ENCODE results near the gene CSDE1. TPM values are rescaled to one million over a fixed set of nuclear protein-coding genes. Genes with fewer than 3 reads are reported as not detected.
"Not testable (repeated sequence)": the region's sequence is repeated elsewhere in the genome, so short reads cannot be mapped to it uniquely, and the experiment has no call there.

Gene CSDE1
- total RNA-seq: 606 and 628 TPM in 2 replicates
- long read RNA-seq, full-length matches to known transcripts: 3,587 of 4,047 reads
- long read RNA-seq, partial matches to known transcripts: 262 of 4,047 reads
- long read RNA-seq, other reads (novel, unspliced or antisense): 198 of 4,047 reads

DNA sequence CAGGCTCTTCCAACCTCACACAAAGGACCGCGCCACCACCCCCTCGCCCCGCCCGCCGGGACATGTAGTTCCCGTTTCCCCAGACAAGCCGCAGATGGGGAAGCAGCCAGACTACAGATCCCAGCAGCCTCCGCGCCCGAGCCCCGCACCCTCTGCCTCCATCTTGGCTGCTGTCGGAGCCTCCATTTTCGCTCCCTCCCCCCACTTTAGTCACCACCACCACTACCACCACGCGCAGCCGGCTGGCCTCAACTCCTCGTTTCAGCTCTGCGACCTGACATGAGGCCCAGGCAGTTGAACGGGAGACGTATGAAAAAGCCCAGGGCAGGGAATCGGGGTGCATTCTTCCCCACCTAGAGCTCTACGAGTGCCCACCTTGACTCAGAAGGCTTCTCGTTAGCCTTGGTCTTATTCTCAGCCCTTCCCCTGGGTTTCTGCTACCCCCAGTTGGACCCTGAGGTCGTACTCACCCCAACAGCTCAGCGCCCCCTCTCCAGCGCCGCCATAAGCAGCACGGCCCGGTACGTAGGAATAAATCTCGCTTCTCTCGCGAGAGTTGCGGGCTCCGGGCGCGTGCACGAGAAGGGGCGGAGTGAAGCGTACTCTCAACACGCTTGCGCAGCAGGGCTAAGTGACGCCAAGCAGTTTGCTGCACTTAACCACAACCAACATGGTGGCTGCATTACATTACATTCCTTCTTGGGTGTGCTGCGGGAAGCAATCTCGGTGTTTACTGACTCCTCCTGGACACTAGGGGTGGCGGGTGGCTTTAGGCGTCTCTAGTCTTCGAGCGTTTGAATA lies at the start of gene CSDE1:
CSDE1 (minus strand) TSS at position 530 of the 801 bp plus-strand sequence. CDS start 18,094 bp downstream, outside the sequence.
- peak within 1 kb of the TSS; percentile 100 for H3K4me3 Mint-ChIP-seq (ENCODE audit: low read depth)
- no peaks in the 10 kb centered on the region for H3K27me3 Mint-ChIP-seq
- TF ChIP-seq, protein P1, sequence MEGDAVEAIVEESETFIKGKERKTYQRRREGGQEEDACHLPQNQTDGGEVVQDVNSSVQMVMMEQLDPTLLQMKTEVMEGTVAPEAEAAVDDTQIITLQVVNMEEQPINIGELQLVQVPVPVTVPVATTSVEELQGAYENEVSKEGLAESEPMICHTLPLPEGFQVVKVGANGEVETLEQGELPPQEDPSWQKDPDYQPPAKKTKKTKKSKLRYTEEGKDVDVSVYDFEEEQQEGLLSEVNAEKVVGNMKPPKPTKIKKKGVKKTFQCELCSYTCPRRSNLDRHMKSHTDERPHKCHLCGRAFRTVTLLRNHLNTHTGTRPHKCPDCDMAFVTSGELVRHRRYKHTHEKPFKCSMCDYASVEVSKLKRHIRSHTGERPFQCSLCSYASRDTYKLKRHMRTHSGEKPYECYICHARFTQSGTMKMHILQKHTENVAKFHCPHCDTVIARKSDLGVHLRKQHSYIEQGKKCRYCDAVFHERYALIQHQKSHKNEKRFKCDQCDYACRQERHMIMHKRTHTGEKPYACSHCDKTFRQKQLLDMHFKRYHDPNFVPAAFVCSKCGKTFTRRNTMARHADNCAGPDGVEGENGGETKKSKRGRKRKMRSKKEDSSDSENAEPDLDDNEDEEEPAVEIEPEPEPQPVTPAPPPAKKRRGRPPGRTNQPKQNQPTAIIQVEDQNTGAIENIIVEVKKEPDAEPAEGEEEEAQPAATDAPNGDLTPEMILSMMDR (IDR thresholded peaks at IDR 0.05; ENCODE audit: unreplicated experiment): peak; percentile 59
- H3K36me3 Mint-ChIP-seq (ENCODE audit: insufficient read depth): peaks cover 8% of the 10 kb centered on the region
- peak; percentile 93 for DNase-seq (ENCODE audit: low spot score, unreplicated experiment)
- peak within 1 kb of the TSS; percentile 100 for H3K27ac Mint-ChIP-seq
- peaks cover 3% of the 10 kb centered on the region for H3K9me3 Mint-ChIP-seq (ENCODE audit: low read depth)
- peaks cover 34% of the 10 kb centered on the region for H3K4me1 Mint-ChIP-seq (ENCODE audit: low read depth)

DNA sequence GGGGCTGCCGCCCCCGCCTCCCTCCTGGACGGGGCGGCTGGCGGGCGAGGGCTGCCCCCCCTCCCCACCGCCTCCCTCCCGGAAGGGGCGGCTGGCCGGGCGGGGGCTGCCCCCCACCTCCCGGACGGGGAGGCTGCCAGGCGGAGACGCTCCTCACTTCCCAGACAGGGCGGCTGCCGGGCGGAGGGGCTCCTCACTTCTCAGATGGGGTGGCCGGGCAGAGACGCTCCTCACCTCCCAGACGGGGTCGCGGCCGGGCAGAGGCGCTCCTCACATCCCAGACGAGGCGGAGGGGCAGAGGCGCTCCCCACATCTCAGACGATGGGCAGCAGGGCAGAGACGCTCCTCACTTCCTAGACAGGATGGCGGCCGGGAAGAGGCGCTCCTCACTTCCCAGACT lies 46.7 kb upstream of the CSDE1 start:
- not testable (repeated sequence) for H3K36me3 Mint-ChIP-seq (ENCODE audit: insufficient read depth); H3K4me1 Mint-ChIP-seq (ENCODE audit: low read depth)

GRCh38 chr1:114803001-114803400 lies 45.2 kb upstream of the CSDE1 start:
- no peak for DNase-seq (ENCODE audit: low spot score, unreplicated experiment)
- TF ChIP-seq, protein P1 (IDR thresholded peaks at IDR 0.05; ENCODE audit: unreplicated experiment): no peak

More for the DNA sequence above, 46.7 kb upstream of the CSDE1 start:
- not testable (repeated sequence) for H3K9me3 Mint-ChIP-seq (ENCODE audit: low read depth); H3K27ac Mint-ChIP-seq; H3K27me3 Mint-ChIP-seq; DNase-seq (ENCODE audit: low spot score, unreplicated experiment); H3K4me3 Mint-ChIP-seq (ENCODE audit: low read depth)

DNA sequence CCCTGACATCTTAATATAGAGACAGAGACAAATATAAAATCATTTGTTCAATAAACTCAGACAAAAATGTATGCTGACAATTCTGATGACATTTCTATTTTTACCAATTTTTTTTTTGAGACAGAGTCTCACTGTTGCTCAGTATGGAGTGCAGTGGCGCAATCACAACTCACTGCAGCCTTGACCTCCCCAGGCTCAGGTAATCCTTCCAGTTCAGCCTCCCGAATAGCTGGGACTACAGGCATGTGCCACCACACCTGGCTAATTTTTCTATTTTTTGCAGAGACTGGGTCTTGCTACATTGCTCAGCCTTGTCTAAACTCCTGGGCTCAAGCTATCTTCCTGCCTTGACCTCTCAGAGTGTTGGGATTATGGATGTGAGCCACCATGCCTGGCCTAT lies 36.3 kb upstream of the CSDE1 start:
- TF ChIP-seq, protein P1 (IDR thresholded peaks at IDR 0.05; ENCODE audit: unreplicated experiment): no peak
- Mint-ChIP-seq H3K4me1 (ENCODE audit: low read depth) (no peaks in the 10 kb centered on the region), H3K9me3 (ENCODE audit: low read depth) (no peaks in the 10 kb centered on the region), H3K27me3 (peaks cover 20% of the 10 kb centered on the region), H3K36me3 (ENCODE audit: insufficient read depth) (no peaks in the 10 kb centered on the region), H3K27ac (no peak overlapping the region), H3K4me3 (ENCODE audit: low read depth) (no peak overlapping the region)
- DNase-seq (ENCODE audit: low spot score, unreplicated experiment): no peak

More at GRCh38 chr1:114803001-114803400, 45.2 kb upstream of the CSDE1 start:
- no peaks in the 10 kb centered on the region for H3K9me3 Mint-ChIP-seq (ENCODE audit: low read depth)
- H3K27me3 Mint-ChIP-seq: peaks cover 12% of the 10 kb centered on the region
- no peak overlapping the region for H3K4me3 Mint-ChIP-seq (ENCODE audit: low read depth)
- no peak overlapping the region for H3K27ac Mint-ChIP-seq
- H3K4me1 Mint-ChIP-seq (ENCODE audit: low read depth): no peaks in the 10 kb centered on the region
- H3K36me3 Mint-ChIP-seq (ENCODE audit: insufficient read depth): no peaks in the 10 kb centered on the region

DNA sequence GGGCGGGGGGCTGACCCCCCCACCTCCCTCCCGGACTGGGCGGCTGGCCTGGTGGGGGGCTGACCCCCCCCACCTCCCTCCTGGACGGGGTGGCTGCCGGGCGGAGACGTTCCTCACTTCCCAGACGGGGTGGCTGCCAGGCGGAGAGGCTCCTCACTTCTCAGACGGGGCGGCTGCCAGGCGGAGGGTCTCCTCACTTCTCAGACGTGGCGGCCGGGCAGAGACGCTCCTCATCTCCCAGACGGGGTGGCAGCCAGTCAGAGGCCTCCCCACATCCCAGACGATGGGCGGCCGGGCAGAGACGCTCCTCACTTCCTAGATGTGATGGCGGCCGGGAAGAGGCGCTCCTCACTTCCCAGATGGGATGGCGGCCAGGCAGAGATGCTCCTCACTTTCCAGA lies 32.8 kb upstream of the CSDE1 start:
- Mint-ChIP-seq H3K27me3 (peaks cover 33% of the 10 kb centered on the region), H3K9me3 (ENCODE audit: low read depth) (peaks cover 10% of the 10 kb centered on the region)
- H3K4me3 Mint-ChIP-seq (ENCODE audit: low read depth); DNase-seq (ENCODE audit: low spot score, unreplicated experiment); H3K4me1 Mint-ChIP-seq (ENCODE audit: low read depth); H3K36me3 Mint-ChIP-seq (ENCODE audit: insufficient read depth); H3K27ac Mint-ChIP-seq: not testable (repeated sequence)

DNA sequence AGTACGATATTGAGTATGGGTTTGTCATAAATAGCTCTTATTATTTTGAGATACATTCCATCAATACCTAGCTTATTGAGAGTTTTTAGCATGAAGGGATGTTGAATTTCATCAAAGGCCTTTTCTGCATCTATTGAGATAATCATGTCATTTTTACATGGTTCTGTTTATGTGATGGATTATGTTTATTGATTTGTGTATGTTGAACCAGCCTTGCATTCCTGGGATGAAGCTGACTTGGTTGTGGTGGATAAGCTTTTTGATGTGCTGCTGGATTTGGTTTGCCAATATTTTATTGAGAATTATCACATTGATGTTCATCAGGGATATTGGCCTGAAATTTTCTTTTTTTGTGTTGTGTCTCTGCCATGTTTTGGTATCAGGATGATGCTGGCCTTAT lies 28.7 kb upstream of the CSDE1 start:
- DNase-seq (ENCODE audit: low spot score, unreplicated experiment); H3K4me1 Mint-ChIP-seq (ENCODE audit: low read depth); H3K36me3 Mint-ChIP-seq (ENCODE audit: insufficient read depth); H3K27ac Mint-ChIP-seq; H3K4me3 Mint-ChIP-seq (ENCODE audit: low read depth): not testable (repeated sequence)
- Mint-ChIP-seq H3K9me3 (ENCODE audit: low read depth) (peaks cover 10% of the 10 kb centered on the region), H3K27me3 (peaks cover 57% of the 10 kb centered on the region)
